ENCODE results near the gene BMPER. TPM values are rescaled to one million over a fixed set of nuclear protein-coding genes. Genes with fewer than 3 reads are reported as not detected.
A peak's percentile ranks its signal among the peaks of the same experiment; 100 is the strongest.
"Not testable (repeated sequence)": the region's sequence is repeated elsewhere in the genome, so short reads cannot be mapped to it uniquely, and the experiment has no call there.

Gene BMPER
- total and polyA plus RNA-seq, 2 experiments from 2014 or later = 4.5 to 6.3 TPM

DNA sequence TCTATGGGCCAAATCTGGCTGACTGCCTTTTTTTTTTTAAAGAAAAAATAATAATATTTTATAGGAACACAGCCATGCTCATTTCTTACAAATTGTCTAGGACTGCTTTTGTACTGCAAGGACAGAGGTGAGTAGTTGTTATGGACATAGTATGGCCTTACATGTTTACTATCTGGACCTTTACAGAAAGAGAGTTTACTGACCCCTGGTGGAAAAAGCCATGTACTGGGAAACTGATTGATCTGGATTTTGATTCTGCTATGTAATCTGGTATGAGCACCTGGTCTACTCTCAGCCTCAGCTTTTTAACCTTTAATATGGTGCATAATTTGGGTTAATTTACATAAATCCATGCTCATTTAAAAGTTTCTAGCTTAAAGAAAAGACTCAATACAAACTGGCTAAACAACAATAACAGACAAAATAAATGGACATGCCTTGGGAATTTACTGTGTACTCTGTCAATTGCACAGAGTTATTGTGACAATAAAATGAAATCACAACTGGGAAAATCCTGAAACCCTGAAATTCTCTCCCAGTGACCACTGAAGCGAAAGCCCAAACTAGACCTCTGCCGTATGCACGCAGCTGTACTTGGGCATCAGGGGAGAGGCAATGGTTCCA is 260.7 kb downstream of the BMPER start:
- Histone ChIP-seq H3K4me2 (no peak overlapping the region), H3K9me3 (ENCODE audit: low read depth) (no peaks in the 10 kb centered on the region), H4K20me1 (ENCODE audit: insufficient read depth, poor library complexity, severe bottlenecking) (no peaks in the 10 kb centered on the region), H2AFZ (no peak overlapping the region), H3K27me3 (no peaks in the 10 kb centered on the region), H3K4me1 (ENCODE audit: insufficient read depth) (no peaks in the 10 kb centered on the region), H3K4me3 (no peak overlapping the region), H3K27ac (no peak overlapping the region), H3K79me2 (no peaks in the 10 kb centered on the region), H3K36me3 (replicated peaks; ENCODE audit: insufficient read depth, low read depth) (no peaks in the 10 kb centered on the region), H3K9me2 (replicated peaks; ENCODE audit: insufficient read depth) (no peaks in the 10 kb centered on the region)
- WGBS (ENCODE audit: low lambda C conversion rate, missing lambda C conversion rate) = 95% methylated on average over 3 of the region's 3 CpGs
- no peak for TF ChIP-seq EZH2phosphoT487 (IDR thresholded peaks at IDR 0.05; ENCODE audit: low read depth, severe bottlenecking, unreplicated experiment)
- no peak for TF ChIP-seq EZH2 (IDR thresholded peaks at IDR 0.05; ENCODE audit: borderline replicate concordance)
- TF ChIP-seq, protein P1, sequence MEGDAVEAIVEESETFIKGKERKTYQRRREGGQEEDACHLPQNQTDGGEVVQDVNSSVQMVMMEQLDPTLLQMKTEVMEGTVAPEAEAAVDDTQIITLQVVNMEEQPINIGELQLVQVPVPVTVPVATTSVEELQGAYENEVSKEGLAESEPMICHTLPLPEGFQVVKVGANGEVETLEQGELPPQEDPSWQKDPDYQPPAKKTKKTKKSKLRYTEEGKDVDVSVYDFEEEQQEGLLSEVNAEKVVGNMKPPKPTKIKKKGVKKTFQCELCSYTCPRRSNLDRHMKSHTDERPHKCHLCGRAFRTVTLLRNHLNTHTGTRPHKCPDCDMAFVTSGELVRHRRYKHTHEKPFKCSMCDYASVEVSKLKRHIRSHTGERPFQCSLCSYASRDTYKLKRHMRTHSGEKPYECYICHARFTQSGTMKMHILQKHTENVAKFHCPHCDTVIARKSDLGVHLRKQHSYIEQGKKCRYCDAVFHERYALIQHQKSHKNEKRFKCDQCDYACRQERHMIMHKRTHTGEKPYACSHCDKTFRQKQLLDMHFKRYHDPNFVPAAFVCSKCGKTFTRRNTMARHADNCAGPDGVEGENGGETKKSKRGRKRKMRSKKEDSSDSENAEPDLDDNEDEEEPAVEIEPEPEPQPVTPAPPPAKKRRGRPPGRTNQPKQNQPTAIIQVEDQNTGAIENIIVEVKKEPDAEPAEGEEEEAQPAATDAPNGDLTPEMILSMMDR (IDR thresholded peaks at IDR 0.05; ENCODE audit: poor library complexity) = peak; percentile 57
- DNase-seq (ENCODE audit: low spot score) = peak; percentile 26

DNA sequence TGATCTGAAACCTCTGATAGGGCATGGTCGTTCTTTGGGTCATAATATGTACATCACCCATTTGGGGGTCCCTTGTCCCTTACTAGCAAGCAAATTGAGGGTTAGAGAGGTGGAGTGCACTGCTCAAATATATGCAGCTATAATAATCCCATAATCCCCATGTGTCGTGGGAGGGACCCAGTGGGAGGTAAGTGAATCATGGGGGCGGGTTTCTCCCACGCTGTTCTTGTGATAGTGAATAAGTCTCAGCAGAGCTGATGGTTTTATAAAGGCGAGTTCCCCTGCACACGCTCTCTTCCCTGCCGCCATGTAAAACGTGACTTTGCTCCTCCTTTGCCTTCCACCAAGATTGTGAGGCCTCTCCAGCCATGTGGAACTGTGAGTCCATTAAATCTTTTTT is 262.7 kb downstream of the BMPER start:
- WGBS (ENCODE audit: low lambda C conversion rate, missing lambda C conversion rate) = 88% methylated on average over 8 of the region's 8 CpGs
- no peaks in the 10 kb centered on the region for H3K9me2 ChIP-seq (replicated peaks; ENCODE audit: insufficient read depth)
- H3K79me2 ChIP-seq = no peaks in the 10 kb centered on the region
- TF ChIP-seq EZH2 (IDR thresholded peaks at IDR 0.05; ENCODE audit: borderline replicate concordance) (no peak), EZH2phosphoT487 (IDR thresholded peaks at IDR 0.05; ENCODE audit: low read depth, severe bottlenecking, unreplicated experiment) (no peak)
- TF ChIP-seq, protein P1 (IDR thresholded peaks at IDR 0.05; ENCODE audit: poor library complexity) = no peak
- no peak overlapping the region for H2AFZ ChIP-seq
- no peaks in the 10 kb centered on the region for H3K27me3 ChIP-seq
- no peak overlapping the region for H3K4me2 ChIP-seq
- H3K4me1 ChIP-seq (ENCODE audit: insufficient read depth) = no peaks in the 10 kb centered on the region
- H3K36me3 ChIP-seq (replicated peaks; ENCODE audit: insufficient read depth, low read depth) = no peaks in the 10 kb centered on the region
- H3K9me3 ChIP-seq (ENCODE audit: low read depth) = no peaks in the 10 kb centered on the region
- no peak for DNase-seq (ENCODE audit: low spot score)
- no peak overlapping the region for H3K4me3 ChIP-seq
- no peak overlapping the region for H3K27ac ChIP-seq
- H4K20me1 ChIP-seq (ENCODE audit: insufficient read depth, poor library complexity, severe bottlenecking) = no peaks in the 10 kb centered on the region

DNA sequence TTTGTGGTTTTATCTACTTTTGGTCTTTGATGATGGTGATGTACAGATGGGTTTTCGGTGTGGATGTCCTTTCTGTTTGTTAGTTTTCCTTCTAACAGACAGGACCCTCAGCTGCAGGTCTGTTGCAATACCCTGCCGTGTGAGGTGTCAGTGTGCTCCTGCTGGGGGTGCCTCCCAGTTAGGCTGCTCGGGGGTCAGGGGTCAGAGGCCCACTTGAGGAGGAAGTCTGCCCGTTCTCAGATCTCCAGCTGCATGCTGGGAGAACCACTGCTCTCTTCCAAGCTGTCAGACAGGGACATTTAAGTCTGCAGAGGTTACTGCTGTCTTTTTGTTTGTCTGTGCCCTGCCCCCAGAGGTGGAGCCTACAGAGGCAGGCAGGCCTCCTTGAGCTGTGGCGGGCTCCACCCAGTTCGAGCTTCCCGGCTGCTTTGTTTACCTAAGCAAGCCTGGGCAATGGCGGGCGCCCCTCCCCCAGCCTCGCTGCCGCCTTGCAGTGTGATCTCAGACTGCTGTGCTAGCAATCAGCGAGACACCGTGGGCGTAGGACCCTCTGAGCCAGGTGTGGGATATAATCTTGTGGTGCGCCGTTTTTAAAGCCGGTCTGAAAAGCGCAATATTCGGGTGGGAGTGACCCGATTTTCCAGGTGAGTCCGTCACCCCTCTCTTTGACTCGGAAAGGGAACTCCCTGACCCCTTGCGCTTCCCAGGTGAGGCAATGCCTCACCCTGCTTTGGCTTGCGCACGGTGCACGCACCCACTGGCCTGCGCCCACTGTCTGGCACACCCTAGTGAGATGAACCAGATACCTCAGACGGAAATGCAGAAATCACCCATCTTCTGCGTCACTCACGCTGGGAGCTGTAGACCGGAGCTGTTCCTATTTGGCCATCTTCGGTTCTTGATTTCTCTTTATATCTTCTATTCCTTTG is 269.6 kb downstream of the BMPER start:
- Histone ChIP-seq H3K4me2 (peak overlapping the region; percentile 64), H2AFZ (peak overlapping the region; percentile 49), H3K27ac (peak overlapping the region; percentile 81), H3K4me3 (peak overlapping the region; percentile 1)
- not testable (repeated sequence) for H3K9me3 ChIP-seq (ENCODE audit: low read depth); H4K20me1 ChIP-seq (ENCODE audit: insufficient read depth, poor library complexity, severe bottlenecking); H3K27me3 ChIP-seq; H3K79me2 ChIP-seq; H3K9me2 ChIP-seq (replicated peaks; ENCODE audit: insufficient read depth); H3K4me1 ChIP-seq (ENCODE audit: insufficient read depth); H3K36me3 ChIP-seq (replicated peaks; ENCODE audit: insufficient read depth, low read depth); DNase-seq (ENCODE audit: low spot score)
- WGBS (ENCODE audit: low lambda C conversion rate, missing lambda C conversion rate) = 60% methylated on average over 30 of the region's 32 CpGs

DNA sequence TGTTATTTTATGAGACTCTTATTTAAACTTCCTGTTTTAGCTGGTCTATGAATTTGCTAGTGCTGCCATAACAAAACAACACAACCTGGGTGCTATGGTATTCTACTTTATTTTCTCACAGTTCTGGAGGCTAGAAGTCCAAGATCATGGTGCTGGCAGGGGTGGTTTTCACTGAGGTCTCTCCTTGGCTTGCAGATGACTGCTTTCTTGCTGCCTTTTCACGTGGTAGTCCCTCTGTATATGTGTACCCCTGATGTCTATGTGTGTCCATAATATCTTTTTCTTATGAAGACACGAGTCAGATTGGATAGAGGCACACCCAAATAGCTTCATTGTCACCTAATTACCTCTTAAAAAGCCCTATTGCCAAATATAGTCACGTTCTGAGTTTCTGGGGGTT is 270.5 kb downstream of the BMPER start:
- 83% methylated on average over 3 of the region's 3 CpGs for WGBS (ENCODE audit: low lambda C conversion rate, missing lambda C conversion rate)
- no peaks in the 10 kb centered on the region for H3K79me2 ChIP-seq
- H3K4me2 ChIP-seq = peak overlapping the region; percentile 64
- no peaks in the 10 kb centered on the region for H3K9me3 ChIP-seq (ENCODE audit: low read depth)
- no peak overlapping the region for H2AFZ ChIP-seq
- no peak overlapping the region for H3K4me3 ChIP-seq
- no peaks in the 10 kb centered on the region for H3K9me2 ChIP-seq (replicated peaks; ENCODE audit: insufficient read depth)
- no peaks in the 10 kb centered on the region for H3K36me3 ChIP-seq (replicated peaks; ENCODE audit: insufficient read depth, low read depth)
- no peak for DNase-seq (ENCODE audit: low spot score)
- H3K27ac ChIP-seq = peak overlapping the region; percentile 81
- H4K20me1 ChIP-seq (ENCODE audit: insufficient read depth, poor library complexity, severe bottlenecking) = no peaks in the 10 kb centered on the region
- H3K27me3 ChIP-seq = no peaks in the 10 kb centered on the region
- TF ChIP-seq EZH2phosphoT487 (IDR thresholded peaks at IDR 0.05; ENCODE audit: low read depth, severe bottlenecking, unreplicated experiment) = no peak
- TF ChIP-seq EZH2 (IDR thresholded peaks at IDR 0.05; ENCODE audit: borderline replicate concordance) = no peak
- TF ChIP-seq, protein P1 (IDR thresholded peaks at IDR 0.05; ENCODE audit: poor library complexity) = no peak
- H3K4me1 ChIP-seq (ENCODE audit: insufficient read depth) = no peaks in the 10 kb centered on the region
